Keratinocyte (primary cell): ENCODE measurements around the gene SMAD6. TPM values are rescaled to one million over a fixed set of nuclear protein-coding genes. Genes with fewer than 3 reads are reported as not detected.

Source experiments
- DNase-seq: peaks from one replicate; pipeline ENCODE4 v3.0.0-alpha.2; 2011; ENCODE audit warnings: low read depth, missing footprints, low spot score
- FAIRE-seq: peaks from 2 replicates; lab custom pipeline; 2011; peaks lifted over from hg19 to GRCh38; lab: Jason Lieb, UNC
- H2AFZ ChIP-seq: 2 replicates; pipeline ENCODE4 v1.6.0; 2012; ENCODE audit warnings: low read length, control low read depth, inconsistent platforms; ENCODE audit not compliant: control insufficient read depth
- H3K27ac ChIP-seq: 2 replicates; pipeline ENCODE4 v1.5.1; 2011; ENCODE audit warnings: low read length; ENCODE audit not compliant: control insufficient read depth, insufficient read depth
- H3K27me3 ChIP-seq: 3 replicates; pipeline ENCODE4 v1.6.0; 2011; ENCODE audit warnings: low read length; ENCODE audit not compliant: control insufficient read depth, insufficient read depth; ENCODE audit errors: extremely low read depth
- H3K36me3 ChIP-seq, 2 experiments: 2 replicates in 1 of 2; 3 replicates in 1 of 2; pipeline ENCODE4 v1.5.1; 2011; ENCODE audit warnings: low read length in 2 of 2, mild to moderate bottlenecking in 1 of 2; ENCODE audit not compliant: control insufficient read depth in 2 of 2, insufficient read depth in 2 of 2; ENCODE audit errors: extremely low read depth in 1 of 2
- H3K4me1 ChIP-seq: 3 replicates; pipeline ENCODE4 v1.5.1; 2011; ENCODE audit warnings: low read length; ENCODE audit not compliant: control insufficient read depth, insufficient read depth; ENCODE audit errors: extremely low read depth
- H3K4me2 ChIP-seq: 3 replicates; pipeline ENCODE4 v1.6.0; 2011; ENCODE audit warnings: low read depth, low read length; ENCODE audit not compliant: control insufficient read depth, insufficient read depth; ENCODE audit errors: extremely low read depth
- H3K4me3 ChIP-seq, 3 experiments: fragments of 200-600 bp in 1 of 3; sonication (generic) in 1 of 3; 2 replicates in 2 of 3; 3 replicates in 1 of 3; pipeline ENCODE4 v1.5.1; 2011 to 2016; ENCODE audit warnings: low read length in 3 of 3, mild to moderate bottlenecking in 3 of 3, control low read depth in 2 of 3, inconsistent platforms in 1 of 3, low read depth in 1 of 3, mixed read lengths in 1 of 3, mixed run types in 1 of 3, moderate library complexity in 1 of 3; ENCODE audit not compliant: control insufficient read depth in 2 of 3, insufficient read depth in 2 of 3; ENCODE audit errors: extremely low read depth in 1 of 3
- H3K79me2 ChIP-seq: 2 replicates; pipeline ENCODE4 v1.6.0; 2012; ENCODE audit warnings: low read length; ENCODE audit not compliant: control insufficient read depth, insufficient read depth
- H3K9ac ChIP-seq: 3 replicates; pipeline ENCODE4 v1.6.0; 2011; ENCODE audit warnings: low read length; ENCODE audit not compliant: control insufficient read depth, insufficient read depth; ENCODE audit errors: extremely low read depth
- H3K9me1 ChIP-seq: 3 replicates; pipeline ENCODE4 v1.6.0; 2011; ENCODE audit warnings: low read length; ENCODE audit not compliant: control insufficient read depth, insufficient read depth; ENCODE audit errors: extremely low read depth
- H3K9me3 ChIP-seq: 2 replicates; pipeline ENCODE4 v1.5.1; 2012; ENCODE audit warnings: low read depth, low read length; ENCODE audit not compliant: control insufficient read depth
- H4K20me1 ChIP-seq: 3 replicates; pipeline ENCODE4 v1.6.0; 2011; ENCODE audit warnings: low read length; ENCODE audit not compliant: control insufficient read depth, insufficient read depth; ENCODE audit errors: extremely low read depth
- CTCF ChIP-seq, 3 experiments: IDR thresholded peaks in 1 of 3; conservative IDR thresholded peaks in 1 of 3; optimal IDR thresholded peaks in 1 of 3; 2 replicates in 2 of 3; 3 replicates in 1 of 3; pipeline versions ENCODE3 to v1.5.1; 2011; ENCODE audit warnings: low read length in 3 of 3, mild to moderate bottlenecking in 3 of 3, moderate library complexity in 2 of 3, control low read depth in 1 of 3, inconsistent platforms in 1 of 3; ENCODE audit not compliant: insufficient read depth in 2 of 3; ENCODE audit errors: extremely low read depth in 1 of 3
- EZH2 ChIP-seq: IDR thresholded peaks from one replicate; pipeline ENCODE4 v1.6.1; 2012; ENCODE audit warnings: inconsistent platforms, mild to moderate bottlenecking, low read length, moderate library complexity
- dilution Hi-C: fragments of 300-500 bp; cut with MboI; formaldehyde crosslinking; loops from one replicate; pipeline ENCODE4 v1.7.0; 2020; ENCODE audit warnings: low sequenced_read_pairs; ENCODE audit not compliant: extremely low pct_ligation_motif_present
- polyA plus RNA-seq, 5 experiments: library from polyadenylated mRNA; depleted of rRNA in 3 of 5; stranded (reverse) in 3 of 5; stranded (forward) in 1 of 5; unstranded in 1 of 5; fragments of >200 nt; gene quantifications; 1 replicate in 1 of 5; 2 replicates in 3 of 5; 3 replicates in 1 of 5; pipeline versions ENCODE4 v1.2.1 to v1.2.3, GENCODE V29; 2011 to 2012; ENCODE audit warnings: missing spikeins in 2 of 5, low read depth in 1 of 5, low replicate concordance in 1 of 5

Gene SMAD6
- polyA plus RNA-seq, 1 donor (not counting 4 experiments of a cell fraction or from before 2014, with no cell fraction given), result 0.03 TPM

- TF ChIP-seq CTCF (optimal IDR thresholded peaks at IDR 0.05 in 1 of 3, IDR thresholded peaks at IDR 0.05 in 1 of 3, conservative IDR thresholded peaks at IDR 0.05 in 1 of 3; ENCODE audit: extremely low read depth in 1 of 3, insufficient read depth in 2 of 3, low read length in 3 of 3), result no peak
- TF ChIP-seq EZH2, result no peak
- DNase-seq, result no peak
- Histone ChIP-seq H3K4me1 (peaks cover 3% of the 10 kb centered on the region), H3K4me2 (no peak overlapping the region), H3K79me2 (no peaks in the 10 kb centered on the region), H2AFZ (no peak overlapping the region), H3K4me3 (no peak overlapping the region), H3K9me1 (no peaks in the 10 kb centered on the region), H4K20me1 (no peaks in the 10 kb centered on the region), H3K27ac (no peak overlapping the region), H3K9ac (no peak overlapping the region), H3K27me3 (peaks cover 37% of the 10 kb centered on the region), H3K36me3 (no peaks in the 10 kb centered on the region), H3K9me3 (peaks cover 7% of the 10 kb centered on the region)
- dilution Hi-C loops, result no loop called here
- no peak for FAIRE-seq
Observed at GRCh38 chr15:66756295-66756694, 54.3 kb downstream of the SMAD6 start.

GRCh38 chr15:66757030-66757429 is 55.0 kb downstream of the SMAD6 start:
- H3K9me3 ChIP-seq, result peaks cover 7% of the 10 kb centered on the region
- H3K36me3 ChIP-seq, result no peaks in the 10 kb centered on the region
- H2AFZ ChIP-seq, result no peak overlapping the region
- DNase-seq (no peak), FAIRE-seq (no peak)
- H3K4me1 ChIP-seq, result peaks cover 7% of the 10 kb centered on the region
- no peak overlapping the region for H3K4me2 ChIP-seq
- peaks cover 44% of the 10 kb centered on the region for H3K27me3 ChIP-seq
- no peaks in the 10 kb centered on the region for H3K9me1 ChIP-seq
- no peak overlapping the region for H3K27ac ChIP-seq
- dilution Hi-C loops, result no loop called here
- peaks cover 2% of the 10 kb centered on the region for H4K20me1 ChIP-seq
- H3K9ac ChIP-seq, result no peak overlapping the region
- H3K4me3 ChIP-seq, result no peak overlapping the region
- H3K79me2 ChIP-seq, result no peaks in the 10 kb centered on the region
- TF ChIP-seq EZH2 (no peak), CTCF (optimal IDR thresholded peaks at IDR 0.05 in 1 of 3, IDR thresholded peaks at IDR 0.05 in 1 of 3, conservative IDR thresholded peaks at IDR 0.05 in 1 of 3; ENCODE audit: extremely low read depth in 1 of 3, insufficient read depth in 2 of 3, low read length in 3 of 3) (no peak)
